HG02610 (cell line): ENCODE measurements around the gene ATP9B.

Experiments used
- ATAC-seq: cut with Tn5 transposase; IDR thresholded peaks from one replicate; pipeline ENCODE4 v1.9.1; 2021; ENCODE audit warnings: mild to moderate bottlenecking, moderate library complexity; ENCODE audit not compliant: unreplicated experiment

The ATP9B gene

GRCh38 chr18:79422783-79423165 lies 353.6 kb downstream of the ATP9B start:
- ATAC-seq = no peak

- ATAC-seq = no peak
Measured at GRCh38 chr18:79423211-79424007, 354.2 kb downstream of the ATP9B start.

GRCh38 chr18:79424008-79424565 lies 354.9 kb downstream of the ATP9B start:
- ATAC-seq = no peak

GRCh38 chr18:79424880-79425568 lies 355.8 kb downstream of the ATP9B start:
- no peak for ATAC-seq

DNA sequence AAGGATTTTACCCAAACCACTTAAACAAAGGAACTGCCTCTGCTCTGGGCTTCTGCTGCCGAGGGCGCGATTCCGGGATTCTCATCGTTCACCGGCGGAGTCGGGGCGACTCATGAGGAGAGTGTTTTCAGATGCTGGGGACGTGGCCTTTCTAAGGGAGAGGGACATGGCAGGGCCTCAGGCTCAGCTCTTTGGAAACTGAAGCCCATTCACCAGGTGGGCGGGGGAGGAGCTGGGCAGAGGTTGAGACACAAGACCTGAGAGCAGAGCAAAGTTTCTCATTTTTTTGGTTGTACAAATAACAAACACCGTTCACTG lies 356.3 kb downstream of the ATP9B start:
- ATAC-seq = no peak

- ATAC-seq = no peak
Measured at GRCh38 chr18:79426376-79427300, 357.4 kb downstream of the ATP9B start.

DNA sequence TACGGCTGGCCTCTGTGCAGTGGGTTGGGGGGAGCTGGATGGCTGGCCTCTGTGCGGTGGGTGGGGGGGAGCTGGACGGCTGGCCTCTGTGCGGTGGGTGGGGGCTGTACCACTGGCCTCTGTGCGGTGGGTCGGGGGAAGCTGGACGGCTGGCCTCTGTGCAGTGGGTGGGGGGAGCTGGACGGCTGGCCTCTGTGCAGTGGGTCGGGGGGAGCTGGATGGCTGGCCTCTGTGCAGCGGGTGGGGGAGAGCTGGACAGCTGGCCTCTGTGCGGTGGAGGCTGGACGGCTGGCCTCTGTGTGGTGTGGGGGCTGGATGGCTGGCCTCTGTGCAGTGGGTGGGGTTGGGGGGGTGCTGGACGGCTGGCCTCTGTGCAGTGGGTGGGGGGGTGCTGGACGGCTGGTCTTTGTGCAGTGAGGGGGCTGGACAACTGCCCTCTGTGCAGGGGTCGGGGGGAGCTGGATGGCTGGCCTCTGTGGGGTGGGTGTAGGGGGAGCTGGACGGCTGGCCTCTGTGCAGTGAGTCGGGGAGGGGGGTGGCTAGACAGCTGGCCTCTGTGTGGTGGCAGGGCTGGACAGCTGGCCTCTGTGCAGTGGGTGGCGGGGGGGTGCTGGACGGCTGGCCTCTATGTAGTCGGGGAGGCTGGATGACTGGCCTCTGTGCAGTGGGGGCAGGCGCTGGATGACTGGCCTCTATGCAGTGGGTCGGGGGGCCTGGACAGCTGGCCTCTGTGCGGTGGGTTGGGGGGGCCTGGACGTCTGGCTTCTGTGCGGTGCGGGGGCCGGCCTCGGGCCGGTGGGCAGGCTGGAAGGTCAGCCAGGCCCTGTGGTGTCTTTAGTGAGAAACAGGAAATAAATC lies 358.4 kb downstream of the ATP9B start:
- no peak for ATAC-seq
